Colonic mucosa (tissue), 4 donors: Measurements from ENCODE around the gene DYNLT3. TPM values are rescaled to one million over a fixed set of nuclear protein-coding genes. Genes with fewer than 3 reads are reported as not detected.

Experiments used
- DNase-seq: peaks from one replicate; pipeline ENCODE4 v3.0.0-alpha.2; 2020
- H3K27ac ChIP-seq: fragments of 200-600 bp; one replicate; pipeline ENCODE4 v1.8.0; 2021
- H3K27me3 ChIP-seq: fragments of 200-600 bp; one replicate; pipeline ENCODE4 v1.8.0; 2021
- H3K36me3 ChIP-seq: fragments of 200-600 bp; one replicate; pipeline ENCODE4 v1.8.0; 2021
- H3K4me1 ChIP-seq: fragments of 200-600 bp; one replicate; pipeline ENCODE4 v1.8.0; 2021; ENCODE audit warnings: mild to moderate bottlenecking
- H3K4me3 ChIP-seq: fragments of 200-600 bp; one replicate; pipeline ENCODE4 v1.8.0; 2021
- H3K9ac ChIP-seq, 2 donors: one replicate each; pipeline ENCODE4 v1.7.0; 2013; ENCODE audit warnings: control low read depth in 2 of 2, low read depth in 2 of 2, low read length in 2 of 2
- H3K9me3 ChIP-seq: fragments of 200-600 bp; one replicate; pipeline ENCODE4 v1.8.0; 2021
- CTCF ChIP-seq: fragments of 200-600 bp; IDR thresholded peaks from one replicate; pipeline ENCODE4 v1.8.0; 2022; ENCODE audit warnings: antibody characterized with exemption, mild to moderate bottlenecking
- intact Hi-C: fragments of 100-400 bp; cut with DNase I; formaldehyde crosslinking; loops from one replicate; pipeline ENCODE4 v1.14.1; 2022
- total RNA-seq, 2 donors: library from RNA; stranded (reverse); fragmentation: NEBNext Ultra II Directional in 1 of 2; extraction: Animal tissue kit (Norgen Biotek cat#: 25700) in 1 of 2; gene quantifications; one replicate each; pipeline ENCODE4 v1.2.1, GENCODE V29; 2021
- donor health status: healthy.
- donor health status: DM: no; HTN: no; CAD: no.
- donor health status: DM: no; HTN: no; CAD: no.

DYNLT3 gene
- total RNA-seq, 2 donors from 2014 or later: 17.2 to 22.2 TPM

- Histone ChIP-seq H3K4me1 (no peaks in the 10 kb centered on the region), H3K36me3 (no peaks in the 10 kb centered on the region), H3K27ac (no peak overlapping the region), H3K9me3 (no peaks in the 10 kb centered on the region), H3K9ac (no peak overlapping the region), H3K4me3 (no peak overlapping the region), H3K27me3 (no peaks in the 10 kb centered on the region)
- intact Hi-C loops: no loop called here
- TF ChIP-seq CTCF: no peak
- no peak for DNase-seq
Measured at GRCh38 chrX:37844622-37845021, 2.7 kb downstream of the DYNLT3 start.

DNA sequence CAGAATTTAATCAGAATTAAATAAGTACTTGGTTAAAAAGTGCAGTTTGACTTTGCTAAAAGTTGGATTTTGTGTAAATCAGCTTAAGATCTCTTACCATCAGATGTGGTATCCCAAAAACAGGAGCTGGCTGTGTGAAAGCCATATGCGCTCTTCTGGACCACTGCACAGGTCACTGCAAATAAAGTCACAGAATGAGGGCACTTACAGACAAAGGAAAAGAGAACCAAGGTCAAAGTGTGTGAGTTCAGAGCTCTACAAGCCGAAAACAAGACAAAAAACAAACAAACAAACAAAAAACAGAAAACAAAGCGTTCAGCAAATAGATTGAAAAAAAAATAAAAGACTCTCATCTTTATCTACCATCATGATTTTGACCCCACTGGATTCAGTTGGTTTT lies 6.4 kb downstream of the DYNLT3 start:
- H3K27ac ChIP-seq: no peak overlapping the region
- no peaks in the 10 kb centered on the region for H3K9me3 ChIP-seq
- no peaks in the 10 kb centered on the region for H3K36me3 ChIP-seq
- TF ChIP-seq CTCF: no peak
- intact Hi-C loops: no loop called here
- H3K4me1 ChIP-seq: no peaks in the 10 kb centered on the region
- no peak overlapping the region for H3K4me3 ChIP-seq
- no peak for DNase-seq
- H3K27me3 ChIP-seq: no peaks in the 10 kb centered on the region
- no peak overlapping the region for H3K9ac ChIP-seq

DNA sequence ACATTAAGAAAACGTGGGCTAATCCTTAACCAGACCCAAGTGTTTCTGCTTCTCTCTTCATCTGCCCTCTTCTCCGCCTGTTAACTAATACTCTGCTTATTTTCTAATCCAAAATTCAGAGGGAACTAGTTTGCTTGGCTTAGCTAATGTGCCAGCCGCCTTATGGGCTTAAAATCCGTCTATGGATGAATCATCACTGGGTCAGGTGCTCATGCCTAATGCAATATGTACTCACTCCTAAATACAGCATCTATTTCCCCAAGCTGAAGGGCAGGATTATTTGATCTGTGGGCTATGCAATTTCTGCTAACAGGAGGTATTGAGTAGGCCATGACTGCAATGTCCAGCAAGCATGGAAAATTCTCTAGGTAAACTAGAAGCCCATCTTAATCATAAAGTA lies 12.4 kb downstream of the DYNLT3 start:
- Histone ChIP-seq H3K27me3 (no peaks in the 10 kb centered on the region), H3K9ac (no peak overlapping the region), H3K4me1 (no peaks in the 10 kb centered on the region), H3K9me3 (no peaks in the 10 kb centered on the region), H3K36me3 (no peaks in the 10 kb centered on the region), H3K4me3 (no peak overlapping the region), H3K27ac (no peak overlapping the region)
- no peak for TF ChIP-seq CTCF
- no peak for DNase-seq
- intact Hi-C loops: no loop called here

DNA sequence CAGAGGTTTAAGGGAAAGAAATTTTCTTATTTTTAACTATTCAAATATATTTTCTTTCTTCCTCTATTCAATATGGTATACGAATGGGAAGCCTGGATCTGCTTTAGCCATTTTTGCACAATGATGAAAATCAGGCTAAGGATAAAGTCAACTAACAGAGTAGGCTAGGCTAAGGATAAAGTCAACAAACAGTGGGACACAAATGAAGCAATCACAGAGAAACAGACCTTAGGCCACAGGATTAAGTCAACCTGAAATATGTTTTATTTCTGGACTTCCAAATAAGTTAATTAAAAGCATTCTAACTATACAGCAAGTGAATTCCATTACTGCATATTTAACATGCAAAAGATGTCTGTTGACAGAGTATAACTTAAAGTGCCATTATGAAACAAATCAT lies 17.0 kb downstream of the DYNLT3 start:
- Histone ChIP-seq H3K9ac (no peak overlapping the region), H3K4me3 (no peak overlapping the region), H3K27me3 (no peaks in the 10 kb centered on the region), H3K27ac (no peak overlapping the region), H3K9me3 (no peaks in the 10 kb centered on the region), H3K4me1 (no peaks in the 10 kb centered on the region), H3K36me3 (no peaks in the 10 kb centered on the region)
- TF ChIP-seq CTCF: no peak
- no peak for DNase-seq
- intact Hi-C loops: no loop called here

GRCh38 chrX:37829721-37830120 lies 17.6 kb downstream of the DYNLT3 start:
- Histone ChIP-seq H3K27me3 (no peaks in the 10 kb centered on the region), H3K36me3 (no peaks in the 10 kb centered on the region), H3K4me3 (no peak overlapping the region), H3K9me3 (no peaks in the 10 kb centered on the region), H3K27ac (no peak overlapping the region), H3K9ac (no peak overlapping the region), H3K4me1 (no peaks in the 10 kb centered on the region)
- intact Hi-C loops: loop anchor here (5.0 kb wide), 1 partner anchor 322 kb away; no protein-coding TSS in a partner anchor
- no peak for TF ChIP-seq CTCF
- no peak for DNase-seq
